Adrenal gland (tissue), 12 donors: Measurements from ENCODE around the gene TH. TPM values are rescaled to one million over a fixed set of nuclear protein-coding genes. Genes with fewer than 3 reads are reported as not detected.

Source experiments
- DNase-seq, 7 donors: peaks; one replicate each; pipeline ENCODE4 v3.0.0-alpha.2; 2019 to 2020
- H3K27ac ChIP-seq, 5 donors: fragments of 200-600 bp; sonication (generic) in 4 of 5; 1 replicate in 3 of 5; 2 replicates in 2 of 5; pipeline versions ENCODE4 v1.5.1 to v1.8.0; 2016 to 2020; ENCODE audit warnings: mild to moderate bottlenecking in 1 of 5
- H3K27me3 ChIP-seq: fragments of 200-600 bp; 2 replicates; pipeline ENCODE4 v1.8.0; 2021
- H3K36me3 ChIP-seq, 2 donors: fragments of 200-600 bp; replicated peaks in 1 of 2; 1 replicate in 1 of 2; 2 replicates in 1 of 2; pipeline versions ENCODE4 v1.5.1 to v1.8.0; 2018 to 2022
- H3K4me1 ChIP-seq, 2 donors: fragments of 200-600 bp; replicated peaks in 1 of 2; 1 replicate in 1 of 2; 2 replicates in 1 of 2; pipeline versions ENCODE4 v1.5.1 to v1.8.0; 2018 to 2021
- H3K4me3 ChIP-seq, 4 donors: fragments of 200-600 bp; sonication (generic) in 3 of 4; one replicate each; pipeline ENCODE4 v1.5.1; 2016 to 2018
- H3K9me3 ChIP-seq, 3 donors: fragments of 200-600 bp; sonication (generic) in 1 of 3; replicated peaks in 1 of 3; 1 replicate in 2 of 3; 2 replicates in 1 of 3; pipeline versions ENCODE4 v1.5.1 to v1.8.0; 2016 to 2021
- POLR2A ChIP-seq, 2 donors: fragments of 450-650 bp; IDR thresholded peaks; one replicate each; pipeline ENCODE4 v1.6.1; 2017; ENCODE audit warnings: antibody characterized with exemption in 2 of 2, mild to moderate bottlenecking in 2 of 2, moderate library complexity in 1 of 2
- WGBS, 4 donors: extraction: QIAGEN DNeasy Blood & Tissue Kit in 2 of 4; methylation state at CpG; one replicate each; pipeline versions ENCODE4 v1.1.5 to v1.1.7; 2013 to 2017; 5-methylcytosine and 5-hydroxymethylcytosine counted together
- intact Hi-C, 2 donors: fragments of 100-400 bp; cut with DNase I; formaldehyde crosslinking; loops; one replicate each; pipeline versions ENCODE4 v1.14.1 to v1.15.0; 2022 to 2023
- polyA plus RNA-seq, 3 donors: library from polyadenylated mRNA; stranded (reverse); fragments of 200-250 nt in 2 of 3; fragments of 350-450 nt in 1 of 3; fragmentation: Illumina TruSeq in 1 of 3; extraction: RNeasy Lipid Tissue Mini Kit (QIAGEN cat#74804) in 1 of 3; gene quantifications; one replicate each; pipeline ENCODE4 v1.2.3, GENCODE V29; 2013 to 2014
- total RNA-seq, 9 donors: library from RNA; depleted of rRNA in 4 of 9; stranded (reverse); fragments of >200 nt in 4 of 9; fragments of 120-200 nt in 1 of 9; fragmentation: NEBNext Ultra II Directional in 1 of 9; extraction: Animal tissue kit (Norgen Biotek cat#: 25700) in 1 of 9; gene quantifications; one replicate each; pipeline versions ENCODE4 v1.1.0 to v1.2.4, GENCODE V29; 2013 to 2023
- TF ChIP-seq, protein P1 (sequence below), 6 experiments: fragments of 450-650 bp in 4 of 6; fragments of 200-600 bp in 2 of 6; sonication (generic) in 1 of 6; IDR thresholded peaks; 1 replicate in 5 of 6; 2 replicates in 1 of 6; pipeline versions ENCODE4 v1.5.1 to v1.8.0; 2016 to 2021; ENCODE audit warnings: antibody characterized with exemption in 6 of 6, mild to moderate bottlenecking in 2 of 6, moderate library complexity in 1 of 6
- donor health status: healthy with polysubstance abuse.
- donor health status: Bipolar disorder and iron deficiency.
- donor health status: DM: yes; HTN: yes; CAD: no.
- donor health status: DM: no; HTN: no; CAD: no.
- donor health status: DM: no; HTN: no; CAD: no.
- donor health status: DM: yes; HTN: yes; CAD: no.

Gene TH
- total and polyA plus RNA-seq, 12 donors, result 0.54 to 1,253 (median 55.2) TPM; not detected in 1

DNA sequence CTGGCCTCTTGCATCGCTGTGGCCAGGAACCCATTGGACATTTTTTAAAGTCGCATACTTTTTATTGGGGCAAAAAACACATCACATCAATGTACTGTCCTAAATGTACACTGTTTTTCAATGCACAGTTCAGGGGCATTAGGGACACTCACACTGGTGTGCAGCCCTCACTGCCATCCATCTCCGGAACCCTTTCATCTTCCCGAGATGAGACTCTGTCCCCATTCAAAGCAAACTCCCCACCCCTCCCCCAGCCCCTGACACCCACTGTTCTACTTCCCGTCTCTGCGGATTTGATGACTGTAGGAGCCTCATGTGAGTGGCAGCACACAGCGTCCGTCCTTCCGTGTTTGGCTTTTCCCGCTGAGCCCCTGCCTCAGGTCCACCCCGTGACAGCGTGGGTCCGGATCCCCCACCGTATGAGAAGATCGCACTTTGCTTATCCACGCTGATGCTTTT, 41.8 kb upstream of the TH start:
- 68 to 87% (median 73%) methylated on average over 16 of the region's 16 CpGs for WGBS, 4 donors
- intact Hi-C loops, result no loop called here
- H3K4me3 ChIP-seq, result no peak overlapping the region
- H3K36me3 ChIP-seq, result no peaks in the 10 kb centered on the region
- peak in 4 of 7 donors; percentile 13 to 25 (median 16) for DNase-seq
- peaks cover 3% of the 10 kb centered on the region for H3K27me3 ChIP-seq
- TF ChIP-seq POLR2A (IDR thresholded peaks at IDR 0.05), result no peak
- TF ChIP-seq, protein P1, sequence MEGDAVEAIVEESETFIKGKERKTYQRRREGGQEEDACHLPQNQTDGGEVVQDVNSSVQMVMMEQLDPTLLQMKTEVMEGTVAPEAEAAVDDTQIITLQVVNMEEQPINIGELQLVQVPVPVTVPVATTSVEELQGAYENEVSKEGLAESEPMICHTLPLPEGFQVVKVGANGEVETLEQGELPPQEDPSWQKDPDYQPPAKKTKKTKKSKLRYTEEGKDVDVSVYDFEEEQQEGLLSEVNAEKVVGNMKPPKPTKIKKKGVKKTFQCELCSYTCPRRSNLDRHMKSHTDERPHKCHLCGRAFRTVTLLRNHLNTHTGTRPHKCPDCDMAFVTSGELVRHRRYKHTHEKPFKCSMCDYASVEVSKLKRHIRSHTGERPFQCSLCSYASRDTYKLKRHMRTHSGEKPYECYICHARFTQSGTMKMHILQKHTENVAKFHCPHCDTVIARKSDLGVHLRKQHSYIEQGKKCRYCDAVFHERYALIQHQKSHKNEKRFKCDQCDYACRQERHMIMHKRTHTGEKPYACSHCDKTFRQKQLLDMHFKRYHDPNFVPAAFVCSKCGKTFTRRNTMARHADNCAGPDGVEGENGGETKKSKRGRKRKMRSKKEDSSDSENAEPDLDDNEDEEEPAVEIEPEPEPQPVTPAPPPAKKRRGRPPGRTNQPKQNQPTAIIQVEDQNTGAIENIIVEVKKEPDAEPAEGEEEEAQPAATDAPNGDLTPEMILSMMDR (IDR thresholded peaks at IDR 0.05), result no peak
- H3K9me3 ChIP-seq, result no peaks in the 10 kb centered on the region
- H3K27ac ChIP-seq, result no peak overlapping the region
- H3K4me1 ChIP-seq, result no peaks in the 10 kb centered on the region

DNA sequence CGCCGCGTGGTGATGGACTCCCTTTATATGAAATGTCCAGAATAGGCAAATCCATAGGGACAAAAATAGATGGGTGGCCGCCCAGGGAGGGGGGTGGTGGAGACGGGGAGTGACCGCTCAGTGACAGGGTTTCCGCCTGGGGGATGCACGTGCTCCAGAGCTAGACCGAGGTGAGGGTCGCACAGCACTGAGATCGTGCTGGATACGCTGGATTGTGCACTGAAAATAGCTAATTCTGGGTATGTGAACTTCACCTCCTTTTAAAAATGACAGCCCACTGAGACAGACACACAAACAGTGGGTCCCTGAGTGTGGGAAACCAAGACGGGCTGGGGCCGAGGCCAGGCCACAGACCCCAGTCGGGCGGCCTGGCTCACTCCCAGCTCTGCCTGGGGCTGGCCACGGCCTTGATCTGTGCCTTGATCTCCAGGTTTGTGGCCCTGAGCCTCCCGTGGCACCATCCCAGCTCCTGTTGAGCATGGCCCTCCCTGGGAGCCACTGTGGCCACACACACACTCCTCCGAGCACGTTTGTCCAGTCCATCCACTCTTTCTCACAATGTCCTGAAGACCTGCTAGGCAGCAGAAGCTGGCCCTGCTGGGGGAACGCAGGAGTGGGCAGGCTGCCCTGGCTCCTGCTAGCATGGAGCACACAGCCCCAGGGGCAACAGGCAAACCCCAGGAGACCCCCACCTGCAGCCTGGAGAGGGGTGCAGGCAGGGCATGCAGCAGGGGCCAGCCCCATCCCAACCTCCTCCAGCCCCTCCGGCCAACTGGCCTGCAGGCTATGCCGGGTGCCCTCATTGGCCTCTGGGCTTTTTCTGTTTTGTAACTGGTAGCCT, 41.0 kb upstream of the TH start:
- H3K27ac ChIP-seq, result no peak overlapping the region
- TF ChIP-seq POLR2A (IDR thresholded peaks at IDR 0.05), result no peak
- TF ChIP-seq, protein P1 (IDR thresholded peaks at IDR 0.05), result no peak
- peak in 2 of 7 donors; percentile 7 to 45 for DNase-seq
- H3K4me1 ChIP-seq, result no peaks in the 10 kb centered on the region
- no peak overlapping the region for H3K4me3 ChIP-seq
- intact Hi-C loops, result no loop called here
- peaks cover 3% of the 10 kb centered on the region for H3K27me3 ChIP-seq
- no peaks in the 10 kb centered on the region for H3K36me3 ChIP-seq
- WGBS, 4 donors, result 72 to 93% (median 75%) methylated on average over 13 to 23 of the region's 23 CpGs
- no peaks in the 10 kb centered on the region for H3K9me3 ChIP-seq

DNA sequence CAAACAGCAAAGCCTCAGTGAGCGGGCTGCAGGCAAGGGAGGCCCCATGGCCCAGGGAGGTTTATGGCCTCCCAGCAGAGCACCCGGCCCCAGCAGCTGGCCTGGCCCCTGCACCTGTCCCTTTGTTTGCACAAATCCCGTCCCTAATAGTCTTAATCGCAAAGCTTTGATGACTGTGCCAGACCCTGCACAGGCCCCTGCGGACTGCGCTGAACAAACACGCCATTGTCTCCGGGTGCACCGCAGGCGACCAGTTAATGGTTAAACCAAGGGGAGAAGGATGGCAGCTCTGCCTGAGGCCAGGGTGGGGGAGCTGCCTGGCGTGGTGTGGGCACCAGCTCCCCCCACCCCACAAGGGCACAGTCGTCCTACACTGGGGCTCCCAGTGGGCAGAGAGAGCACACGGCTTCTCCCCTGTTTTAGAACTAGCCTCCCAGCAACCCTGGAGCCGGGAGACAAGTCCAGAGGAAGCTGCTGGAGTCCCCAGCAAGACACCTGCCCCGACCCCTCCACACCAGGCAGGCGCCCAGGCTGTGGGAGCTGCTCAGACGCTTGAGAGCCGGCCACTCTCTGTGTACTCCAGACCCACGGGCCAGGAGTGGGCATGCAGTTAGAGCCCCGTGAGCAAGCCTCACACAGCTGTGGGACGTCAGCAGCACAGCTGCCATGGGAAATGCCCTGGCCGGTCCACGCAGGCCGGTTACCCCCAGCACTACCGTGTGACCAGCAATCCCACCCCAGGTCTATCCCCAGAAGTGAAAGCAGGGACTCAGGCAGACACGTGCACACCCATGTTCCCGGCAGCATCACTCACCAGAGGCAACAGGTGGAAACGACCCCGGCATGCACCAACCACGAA, 39.7 kb upstream of the TH start:
- Histone ChIP-seq H3K36me3 (no peaks in the 10 kb centered on the region), H3K27me3 (peaks cover 3% of the 10 kb centered on the region), H3K4me3 (no peak overlapping the region), H3K27ac (no peak overlapping the region), H3K4me1 (no peaks in the 10 kb centered on the region), H3K9me3 (no peaks in the 10 kb centered on the region)
- TF ChIP-seq, protein P1 (IDR thresholded peaks at IDR 0.05), result no peak
- TF ChIP-seq POLR2A (IDR thresholded peaks at IDR 0.05), result no peak
- intact Hi-C loops, result no loop called here
- WGBS, 4 donors, result 76 to 85% (median 81%) methylated on average over 11 to 30 of the region's 30 CpGs
- peak in 3 of 7 donors; percentile 9 to 17 (median 11) for DNase-seq
